WTC11 (cell line): ENCODE results near the gene TMUB1. TPM values are rescaled to one million over a fixed set of nuclear protein-coding genes. Genes with fewer than 3 reads are reported as not detected.

Experiments used
- ATAC-seq: fragments of 200-7000 bp; cut with Tn5 transposase; 2 replicates; pipeline ENCODE4 v1.10.0; 2021; ENCODE audit warnings: mild to moderate bottlenecking, moderate library complexity
- CTCF ChIA-PET: fragments of 300-600 bp; sonication (Branson Sonifier 250); formaldehyde crosslinking; loops from one replicate; lab custom pipeline; 2021; ENCODE audit warnings: antibody characterized with exemption; lab: Charles Lee
- POLR2A ChIA-PET: fragments of 350-600 bp; sonication (Branson Sonifier 250); formaldehyde crosslinking; loops from one replicate; lab custom pipeline; 2021; ENCODE audit warnings: antibody characterized with exemption; lab: Charles Lee
- DNase-seq: peaks from one replicate; pipeline ENCODE4 v3.0.0; 2021; ENCODE audit warnings: low spot score
- H3K27ac Mint-ChIP-seq: 2 replicates; pipeline ENCODE4 v1.8.0; 2021; ENCODE audit warnings: mixed read lengths
- H3K27me3 Mint-ChIP-seq: 2 replicates; pipeline ENCODE4 v1.8.0; 2021; ENCODE audit warnings: low read depth, mild to moderate bottlenecking, moderate library complexity, mixed read lengths
- H3K36me3 Mint-ChIP-seq: 2 replicates; pipeline ENCODE4 v1.8.0; 2021; ENCODE audit warnings: mixed read lengths
- H3K4me1 Mint-ChIP-seq: 2 replicates; pipeline ENCODE4 v1.8.0; 2022; ENCODE audit warnings: mixed read lengths
- H3K4me3 Mint-ChIP-seq: 2 replicates; pipeline ENCODE4 v1.8.0; 2021; ENCODE audit warnings: mild to moderate bottlenecking, moderate library complexity, mixed read lengths
- H3K9me3 Mint-ChIP-seq: 2 replicates; pipeline ENCODE4 v1.8.0; 2021; ENCODE audit warnings: mixed read lengths
- CREB1 ChIP-seq: sonication (generic); formaldehyde crosslinking; IDR thresholded peaks from 2 replicates; pipeline ENCODE4 v1.8.0; 2023; ENCODE audit warnings: mild to moderate bottlenecking, missing genetic modification reagents
- FOXJ3 ChIP-seq: sonication (generic); formaldehyde crosslinking; IDR thresholded peaks from 2 replicates; pipeline ENCODE4 v1.9.0; 2021; ENCODE audit warnings: missing genetic modification reagents, mild to moderate bottlenecking, borderline replicate concordance
- FOXK1 ChIP-seq: sonication (generic); formaldehyde crosslinking; IDR thresholded peaks from 2 replicates; pipeline ENCODE4 v1.8.0; 2022; ENCODE audit warnings: mild to moderate bottlenecking, moderate library complexity, missing genetic modification reagents
- GABPB1 ChIP-seq: sonication (generic); formaldehyde crosslinking; IDR thresholded peaks from 2 replicates; pipeline ENCODE4 v1.8.1; 2023; ENCODE audit warnings: mild to moderate bottlenecking, missing genetic modification reagents
- GRHL2 ChIP-seq: fragments of 250-450 bp; sonication (Bioruptor Pico); IDR thresholded peaks from 2 replicates; pipeline ENCODE4 v1.8.0; 2022; ENCODE audit warnings: mild to moderate bottlenecking, moderate library complexity; ENCODE audit not compliant: insufficient replicate concordance, severe bottlenecking
- KAT7 ChIP-seq: sonication (generic); formaldehyde crosslinking; IDR thresholded peaks from 2 replicates; pipeline ENCODE4 v1.8.1; 2023; ENCODE audit warnings: missing genetic modification reagents, mild to moderate bottlenecking, borderline replicate concordance
- SP1 ChIP-seq: sonication (generic); formaldehyde crosslinking; conservative IDR thresholded peaks from 2 replicates; pipeline ENCODE4 v1.8.1; 2022; ENCODE audit warnings: missing genetic modification reagents
- ZNF232 ChIP-seq: sonication (generic); formaldehyde crosslinking; IDR thresholded peaks from 2 replicates; pipeline ENCODE4 v1.8.0; 2022; ENCODE audit warnings: mild to moderate bottlenecking, missing genetic modification reagents
- ZNF263 ChIP-seq: sonication (generic); formaldehyde crosslinking; IDR thresholded peaks from 2 replicates; pipeline ENCODE4 v1.8.1; 2022; ENCODE audit warnings: low read depth, mild to moderate bottlenecking, moderate library complexity, missing genetic modification reagents
- ZNF317 ChIP-seq: sonication (generic); formaldehyde crosslinking; IDR thresholded peaks from 2 replicates; pipeline ENCODE4 v1.8.1; 2023; ENCODE audit warnings: low read depth, mild to moderate bottlenecking, moderate library complexity, missing genetic modification reagents, borderline replicate concordance
- total RNA-seq: library from RNA; stranded (reverse); gene quantifications from 3 replicates; pipeline ENCODE4 v1.2.3, GENCODE V29; 2021
- TF ChIP-seq, protein P1 (sequence below): sonication (generic); formaldehyde crosslinking; IDR thresholded peaks from 2 replicates; pipeline ENCODE4 v1.8.1; 2023; ENCODE audit warnings: mild to moderate bottlenecking, missing genetic modification reagents, borderline replicate concordance
- TF ChIP-seq, protein P2 (sequence below): sonication (generic); formaldehyde crosslinking; IDR thresholded peaks from 2 replicates; pipeline ENCODE4 v1.8.1; 2023; ENCODE audit warnings: mild to moderate bottlenecking, missing genetic modification reagents, moderate library complexity
- TF ChIP-seq, protein P3 (sequence below): fragments of 200-600 bp; IDR thresholded peaks from 2 replicates; pipeline ENCODE4 v1.8.0; 2022; ENCODE audit warnings: antibody characterized with exemption
- TF ChIP-seq, protein P4 (sequence below): sonication (generic); formaldehyde crosslinking; IDR thresholded peaks from 2 replicates; pipeline ENCODE4 v1.8.1; 2022; ENCODE audit warnings: low read depth, missing genetic modification reagents, borderline replicate concordance
- TF ChIP-seq, protein P5 (sequence below): sonication (generic); formaldehyde crosslinking; conservative IDR thresholded peaks from 2 replicates; pipeline ENCODE4 v1.8.1; 2023; ENCODE audit warnings: mild to moderate bottlenecking, low read depth, missing genetic modification reagents, moderate library complexity
- TF ChIP-seq, protein P6 (sequence below): fragments of 250-450 bp; sonication (Bioruptor Pico); IDR thresholded peaks from 2 replicates; pipeline ENCODE4 v1.9.0; 2021; ENCODE audit warnings: mild to moderate bottlenecking

The TMUB1 gene
- total RNA-seq, 1 experiment from 2014 or later, result 72.8 TPM

DNA sequence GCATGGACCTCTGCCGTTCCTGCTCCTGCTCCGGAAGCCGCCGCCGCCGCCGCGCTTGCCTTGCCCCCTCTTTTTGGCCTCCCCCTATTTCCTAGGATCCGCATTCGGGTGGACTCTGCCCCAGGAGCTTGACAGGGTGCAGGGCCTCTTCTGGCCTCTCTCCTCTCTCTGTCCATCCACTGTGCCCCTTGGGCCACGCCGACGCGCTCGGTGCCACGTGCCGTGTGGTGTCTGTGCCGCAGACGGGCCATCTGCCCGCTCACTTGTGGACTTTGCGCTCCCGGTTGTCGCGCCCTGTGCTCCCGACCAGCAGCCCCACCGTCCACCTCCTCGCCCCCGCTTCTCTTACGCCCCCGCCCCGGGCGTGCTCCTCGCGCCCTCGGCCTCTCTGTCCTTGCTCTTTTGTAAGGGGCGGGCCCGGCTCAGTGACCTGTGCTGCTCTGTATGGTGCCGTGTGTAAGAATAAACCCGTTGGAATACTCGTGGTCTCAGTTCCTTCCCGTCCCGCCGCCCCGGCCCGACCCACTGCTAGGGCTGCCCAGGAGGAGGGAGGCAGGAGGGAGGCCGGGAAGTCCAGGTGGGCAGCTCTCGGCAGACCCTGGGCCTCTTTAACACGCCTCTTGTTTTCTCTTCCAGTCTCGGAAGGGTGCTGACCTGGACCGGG is 40.0 kb upstream of the TMUB1 start:
- ATAC-seq, result no peak
- peaks cover 31% of the 10 kb centered on the region for H3K4me1 Mint-ChIP-seq
- CTCF ChIA-PET, result interaction anchor here (0.6 to 4.2 kb wide), 45 partner anchors 8 to 325 kb away, joined by 3 to 65 read pairs (median 5); partner anchors contain the start of genes ABCB8, ABCF2, AGAP3 and ATG9B
- no peaks in the 10 kb centered on the region for H3K9me3 Mint-ChIP-seq
- H3K27ac Mint-ChIP-seq, result peak overlapping the region; percentile 95
- TF ChIP-seq ZNF317 (CRISPR knock-in tag) (no peak), FOXJ3 (CRISPR knock-in tag) (no peak), ZNF232 (no peak), ZNF263 (CRISPR knock-in tag) (no peak), FOXK1 (CRISPR knock-in tag) (no peak), GRHL2 (CRISPR knock-in tag) (no peak), GABPB1 (CRISPR knock-in tag) (no peak), SP1 (CRISPR knock-in tag) (no peak), KAT7 (CRISPR knock-in tag) (no peak), CREB1 (CRISPR knock-in tag) (no peak)
- TF ChIP-seq, protein P1, sequence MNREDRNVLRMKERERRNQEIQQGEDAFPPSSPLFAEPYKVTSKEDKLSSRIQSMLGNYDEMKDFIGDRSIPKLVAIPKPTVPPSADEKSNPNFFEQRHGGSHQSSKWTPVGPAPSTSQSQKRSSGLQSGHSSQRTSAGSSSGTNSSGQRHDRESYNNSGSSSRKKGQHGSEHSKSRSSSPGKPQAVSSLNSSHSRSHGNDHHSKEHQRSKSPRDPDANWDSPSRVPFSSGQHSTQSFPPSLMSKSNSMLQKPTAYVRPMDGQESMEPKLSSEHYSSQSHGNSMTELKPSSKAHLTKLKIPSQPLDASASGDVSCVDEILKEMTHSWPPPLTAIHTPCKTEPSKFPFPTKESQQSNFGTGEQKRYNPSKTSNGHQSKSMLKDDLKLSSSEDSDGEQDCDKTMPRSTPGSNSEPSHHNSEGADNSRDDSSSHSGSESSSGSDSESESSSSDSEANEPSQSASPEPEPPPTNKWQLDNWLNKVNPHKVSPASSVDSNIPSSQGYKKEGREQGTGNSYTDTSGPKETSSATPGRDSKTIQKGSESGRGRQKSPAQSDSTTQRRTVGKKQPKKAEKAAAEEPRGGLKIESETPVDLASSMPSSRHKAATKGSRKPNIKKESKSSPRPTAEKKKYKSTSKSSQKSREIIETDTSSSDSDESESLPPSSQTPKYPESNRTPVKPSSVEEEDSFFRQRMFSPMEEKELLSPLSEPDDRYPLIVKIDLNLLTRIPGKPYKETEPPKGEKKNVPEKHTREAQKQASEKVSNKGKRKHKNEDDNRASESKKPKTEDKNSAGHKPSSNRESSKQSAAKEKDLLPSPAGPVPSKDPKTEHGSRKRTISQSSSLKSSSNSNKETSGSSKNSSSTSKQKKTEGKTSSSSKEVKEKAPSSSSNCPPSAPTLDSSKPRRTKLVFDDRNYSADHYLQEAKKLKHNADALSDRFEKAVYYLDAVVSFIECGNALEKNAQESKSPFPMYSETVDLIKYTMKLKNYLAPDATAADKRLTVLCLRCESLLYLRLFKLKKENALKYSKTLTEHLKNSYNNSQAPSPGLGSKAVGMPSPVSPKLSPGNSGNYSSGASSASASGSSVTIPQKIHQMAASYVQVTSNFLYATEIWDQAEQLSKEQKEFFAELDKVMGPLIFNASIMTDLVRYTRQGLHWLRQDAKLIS (CRISPR knock-in tag), result no peak
- TF ChIP-seq, protein P2, sequence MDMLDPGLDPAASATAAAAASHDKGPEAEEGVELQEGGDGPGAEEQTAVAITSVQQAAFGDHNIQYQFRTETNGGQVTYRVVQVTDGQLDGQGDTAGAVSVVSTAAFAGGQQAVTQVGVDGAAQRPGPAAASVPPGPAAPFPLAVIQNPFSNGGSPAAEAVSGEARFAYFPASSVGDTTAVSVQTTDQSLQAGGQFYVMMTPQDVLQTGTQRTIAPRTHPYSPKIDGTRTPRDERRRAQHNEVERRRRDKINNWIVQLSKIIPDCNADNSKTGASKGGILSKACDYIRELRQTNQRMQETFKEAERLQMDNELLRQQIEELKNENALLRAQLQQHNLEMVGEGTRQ (CRISPR knock-in tag), result no peak
- TF ChIP-seq, protein P3, sequence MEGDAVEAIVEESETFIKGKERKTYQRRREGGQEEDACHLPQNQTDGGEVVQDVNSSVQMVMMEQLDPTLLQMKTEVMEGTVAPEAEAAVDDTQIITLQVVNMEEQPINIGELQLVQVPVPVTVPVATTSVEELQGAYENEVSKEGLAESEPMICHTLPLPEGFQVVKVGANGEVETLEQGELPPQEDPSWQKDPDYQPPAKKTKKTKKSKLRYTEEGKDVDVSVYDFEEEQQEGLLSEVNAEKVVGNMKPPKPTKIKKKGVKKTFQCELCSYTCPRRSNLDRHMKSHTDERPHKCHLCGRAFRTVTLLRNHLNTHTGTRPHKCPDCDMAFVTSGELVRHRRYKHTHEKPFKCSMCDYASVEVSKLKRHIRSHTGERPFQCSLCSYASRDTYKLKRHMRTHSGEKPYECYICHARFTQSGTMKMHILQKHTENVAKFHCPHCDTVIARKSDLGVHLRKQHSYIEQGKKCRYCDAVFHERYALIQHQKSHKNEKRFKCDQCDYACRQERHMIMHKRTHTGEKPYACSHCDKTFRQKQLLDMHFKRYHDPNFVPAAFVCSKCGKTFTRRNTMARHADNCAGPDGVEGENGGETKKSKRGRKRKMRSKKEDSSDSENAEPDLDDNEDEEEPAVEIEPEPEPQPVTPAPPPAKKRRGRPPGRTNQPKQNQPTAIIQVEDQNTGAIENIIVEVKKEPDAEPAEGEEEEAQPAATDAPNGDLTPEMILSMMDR, result no peak
- TF ChIP-seq, protein P4, sequence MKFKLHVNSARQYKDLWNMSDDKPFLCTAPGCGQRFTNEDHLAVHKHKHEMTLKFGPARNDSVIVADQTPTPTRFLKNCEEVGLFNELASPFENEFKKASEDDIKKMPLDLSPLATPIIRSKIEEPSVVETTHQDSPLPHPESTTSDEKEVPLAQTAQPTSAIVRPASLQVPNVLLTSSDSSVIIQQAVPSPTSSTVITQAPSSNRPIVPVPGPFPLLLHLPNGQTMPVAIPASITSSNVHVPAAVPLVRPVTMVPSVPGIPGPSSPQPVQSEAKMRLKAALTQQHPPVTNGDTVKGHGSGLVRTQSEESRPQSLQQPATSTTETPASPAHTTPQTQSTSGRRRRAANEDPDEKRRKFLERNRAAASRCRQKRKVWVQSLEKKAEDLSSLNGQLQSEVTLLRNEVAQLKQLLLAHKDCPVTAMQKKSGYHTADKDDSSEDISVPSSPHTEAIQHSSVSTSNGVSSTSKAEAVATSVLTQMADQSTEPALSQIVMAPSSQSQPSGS (CRISPR knock-in tag), result no peak
- TF ChIP-seq, protein P5, sequence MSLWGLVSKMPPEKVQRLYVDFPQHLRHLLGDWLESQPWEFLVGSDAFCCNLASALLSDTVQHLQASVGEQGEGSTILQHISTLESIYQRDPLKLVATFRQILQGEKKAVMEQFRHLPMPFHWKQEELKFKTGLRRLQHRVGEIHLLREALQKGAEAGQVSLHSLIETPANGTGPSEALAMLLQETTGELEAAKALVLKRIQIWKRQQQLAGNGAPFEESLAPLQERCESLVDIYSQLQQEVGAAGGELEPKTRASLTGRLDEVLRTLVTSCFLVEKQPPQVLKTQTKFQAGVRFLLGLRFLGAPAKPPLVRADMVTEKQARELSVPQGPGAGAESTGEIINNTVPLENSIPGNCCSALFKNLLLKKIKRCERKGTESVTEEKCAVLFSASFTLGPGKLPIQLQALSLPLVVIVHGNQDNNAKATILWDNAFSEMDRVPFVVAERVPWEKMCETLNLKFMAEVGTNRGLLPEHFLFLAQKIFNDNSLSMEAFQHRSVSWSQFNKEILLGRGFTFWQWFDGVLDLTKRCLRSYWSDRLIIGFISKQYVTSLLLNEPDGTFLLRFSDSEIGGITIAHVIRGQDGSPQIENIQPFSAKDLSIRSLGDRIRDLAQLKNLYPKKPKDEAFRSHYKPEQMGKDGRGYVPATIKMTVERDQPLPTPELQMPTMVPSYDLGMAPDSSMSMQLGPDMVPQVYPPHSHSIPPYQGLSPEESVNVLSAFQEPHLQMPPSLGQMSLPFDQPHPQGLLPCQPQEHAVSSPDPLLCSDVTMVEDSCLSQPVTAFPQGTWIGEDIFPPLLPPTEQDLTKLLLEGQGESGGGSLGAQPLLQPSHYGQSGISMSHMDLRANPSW (CRISPR knock-in tag), result no peak
- TF ChIP-seq, protein P6, sequence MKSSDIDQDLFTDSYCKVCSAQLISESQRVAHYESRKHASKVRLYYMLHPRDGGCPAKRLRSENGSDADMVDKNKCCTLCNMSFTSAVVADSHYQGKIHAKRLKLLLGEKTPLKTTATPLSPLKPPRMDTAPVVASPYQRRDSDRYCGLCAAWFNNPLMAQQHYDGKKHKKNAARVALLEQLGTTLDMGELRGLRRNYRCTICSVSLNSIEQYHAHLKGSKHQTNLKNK, result no peak
- TF ChIP-seq, all 79 proteins: peak for 0
- Mint-ChIP-seq H3K36me3 (peaks cover 35% of the 10 kb centered on the region), H3K27me3 (peaks cover 5% of the 10 kb centered on the region; the same call in 1 of the 2 replicates), H3K4me3 (no peak overlapping the region)
- POLR2A ChIA-PET, result interaction anchor here (1.0 kb wide), 1 partner anchor 47 kb away, joined by 3 read pairs; no protein-coding TSS in a partner anchor
- no peak for DNase-seq
